Muscle of arm (tissue), 12 donors: ENCODE measurements around the gene HYAL2. TPM values are rescaled to one million over a fixed set of nuclear protein-coding genes. Genes with fewer than 3 reads are reported as not detected.

Experiments used
- DNase-seq: peaks from one replicate; pipeline ENCODE4 v3.0.0-alpha.2; 2013
- polyA plus RNA-seq, 12 donors: library from polyadenylated mRNA; unstranded; fragments of 120-200 nt; gene quantifications; one replicate each; pipeline ENCODE4 v1.2.1, GENCODE V29; 2013; ENCODE audit not compliant: insufficient read length in 12 of 12

Gene HYAL2
- polyA plus RNA-seq, 12 donors: 30.9 to 43.9 (median 36.9) TPM; not detected in 1

GRCh38 chr3:50333744-50334328, 11.3 kb upstream of the HYAL2 start:
- DNase-seq: no peak

- no peak for DNase-seq
These were observed 8.9 kb upstream of the HYAL2 start for GRCh38 chr3:50331364-50331907.

- no peak for DNase-seq
These were observed 7.8 kb upstream of the HYAL2 start for GRCh38 chr3:50330330-50330729.

- peak; percentile 97 for DNase-seq
These were observed 5.6 kb upstream of the HYAL2 start, which contains the start of gene TUSC2 for GRCh38 chr3:50327943-50328691. TSS of gene TUSC2 (minus strand) at chr3:50328223. CDS start at chr3:50328099, 124 bp downstream.

- no peak for DNase-seq
These were observed 4.6 kb upstream of the HYAL2 start for GRCh38 chr3:50327129-50327528.

- no peak for DNase-seq
These were observed 3.6 kb upstream of the HYAL2 start for GRCh38 chr3:50326182-50326541.

- no peak for DNase-seq
These were observed 3.1 kb upstream of the HYAL2 start for GRCh38 chr3:50325497-50326181.

- no peak for DNase-seq
These were observed 2.6 kb upstream of the HYAL2 start for GRCh38 chr3:50325113-50325480.

GRCh38 chr3:50324351-50325112, 2.0 kb upstream of the HYAL2 start:
- no peak for DNase-seq

- no peak for DNase-seq
These were observed 1.2 kb upstream of the HYAL2 start for GRCh38 chr3:50323614-50324199.

- DNase-seq: no peak
These were observed 601 bp upstream of the HYAL2 start for GRCh38 chr3:50323092-50323600.

- no peak for DNase-seq
These were observed 495 bp downstream of the HYAL2 start for GRCh38 chr3:50322115-50322385.

- DNase-seq: peak; percentile 90
These were observed 1.0 kb downstream of the HYAL2 start for GRCh38 chr3:50321336-50322114.

GRCh38 chr3:50320853-50321335, 1.7 kb downstream of the HYAL2 start:
- DNase-seq: peak; percentile 77

- DNase-seq: no peak
These were observed 2.5 kb downstream of the HYAL2 start for GRCh38 chr3:50319894-50320625.

GRCh38 chr3:50319181-50319893, 3.2 kb downstream of the HYAL2 start:
- no peak for DNase-seq

- DNase-seq: no peak
These were observed 3.9 kb downstream of the HYAL2 start for GRCh38 chr3:50318615-50319014.

GRCh38 chr3:50318163-50318562, 4.4 kb downstream of the HYAL2 start:
- no peak for DNase-seq

GRCh38 chr3:50317300-50317699, 5.2 kb downstream of the HYAL2 start:
- no peak for DNase-seq
